DMS153 treated with DMSO at 0.1 percent for 48 hours (cell line): ENCODE data around the gene TIMM44.
"Not testable (repeated sequence)": the region's sequence is repeated elsewhere in the genome, so short reads cannot be mapped to it uniquely, and the experiment has no call there.

Source experiments
- DNase-seq: peaks from one replicate; lab custom pipeline; 2025; ENCODE audit not compliant: unreplicated experiment; lab: John Stamatoyannopoulos, UW

Gene TIMM44

GRCh38 chr19:7953060-7953459 lies 9.6 kb upstream of the TIMM44 start:
- DNase-seq = no peak

DNA sequence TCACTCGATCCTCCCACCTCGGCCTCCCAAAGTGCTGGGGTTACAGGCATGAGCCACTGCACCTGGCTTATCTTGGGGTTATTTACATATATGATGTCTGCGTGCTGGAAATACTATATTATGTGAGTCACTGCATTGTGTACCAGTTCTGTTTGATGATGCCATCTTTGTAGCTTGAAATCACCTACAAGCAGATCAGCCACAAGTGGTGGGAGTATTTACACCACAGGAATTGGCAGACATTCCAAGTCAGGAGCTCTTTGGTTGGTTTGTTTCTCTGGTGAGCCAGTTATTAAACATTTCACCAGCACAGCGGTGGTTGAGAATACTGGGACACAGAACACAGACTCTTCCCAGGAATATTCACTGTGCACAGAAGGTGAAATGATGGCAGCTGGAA lies 4.5 kb upstream of the TIMM44 start:
- DNase-seq = no peak

DNA sequence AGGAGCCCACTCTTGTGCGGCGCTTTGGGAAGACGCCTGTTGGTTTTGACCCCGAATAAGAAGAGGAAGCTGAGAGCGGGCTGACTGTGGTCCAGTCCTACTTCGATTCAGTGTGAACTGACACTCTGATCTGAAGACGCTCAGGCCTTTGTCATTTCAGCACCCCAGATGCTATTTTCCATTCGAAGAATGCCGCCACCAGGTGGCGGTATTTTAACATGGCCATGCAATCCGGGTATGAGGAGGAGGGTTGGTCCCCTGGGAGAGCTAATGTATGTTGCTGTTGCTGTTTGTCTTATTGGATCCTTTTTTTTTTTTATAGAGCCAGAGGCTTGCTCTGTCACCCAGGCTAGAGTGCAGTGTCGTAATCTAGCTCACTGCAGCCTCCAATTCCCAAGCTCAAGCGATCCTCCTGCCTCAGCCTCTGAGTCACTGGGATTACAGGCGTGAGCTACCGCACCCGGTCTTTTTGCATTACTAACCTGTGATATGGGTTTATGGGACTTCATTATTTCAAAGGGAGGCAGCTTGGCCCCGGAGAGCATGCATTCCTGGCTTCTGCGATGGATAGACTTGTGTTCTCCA lies 803 bp upstream of the TIMM44 start:
- DNase-seq = peak; percentile 68

DNA sequence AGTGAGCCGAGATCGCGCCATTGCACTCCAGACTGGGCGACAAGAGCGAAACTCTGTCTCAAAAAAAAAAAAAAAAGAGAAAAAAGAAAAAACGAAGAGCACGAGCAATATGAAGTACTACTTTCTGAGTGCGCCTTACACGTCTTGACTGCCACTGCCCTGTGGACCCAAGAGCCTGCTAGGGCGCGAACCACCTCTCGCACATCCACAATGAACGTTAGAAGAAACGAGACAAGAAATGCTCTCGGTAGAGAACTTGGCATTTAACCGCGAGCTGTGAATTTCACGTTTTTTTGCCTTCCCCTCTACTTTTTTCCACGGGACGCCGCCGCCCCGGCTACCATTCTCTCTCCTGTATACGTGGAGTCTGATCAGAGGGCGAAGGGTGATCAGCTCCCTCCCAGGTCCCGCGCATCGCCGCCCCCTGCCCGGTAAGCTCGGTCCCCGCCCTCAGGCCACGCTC lies 454 bp downstream of the TIMM44 start:
- DNase-seq = no peak

- DNase-seq = no peak
Measured at GRCh38 chr19:7941895-7942596, 1.4 kb downstream of the TIMM44 start.

- no peak for DNase-seq
Measured at GRCh38 chr19:7940841-7941240, 2.6 kb downstream of the TIMM44 start.

- no peak for DNase-seq
Measured at GRCh38 chr19:7934766-7935165, 8.7 kb downstream of the TIMM44 start.

GRCh38 chr19:7933828-7934725 lies 9.4 kb downstream of the TIMM44 start:
- DNase-seq = no peak

- DNase-seq = no peak
Measured at GRCh38 chr19:7933411-7933810, 10.1 kb downstream of the TIMM44 start.

- DNase-seq = no peak
Measured at GRCh38 chr19:7932930-7933300, 10.6 kb downstream of the TIMM44 start.

- DNase-seq = no peak
Measured at GRCh38 chr19:7932276-7932929, 11.1 kb downstream of the TIMM44 start.

DNA sequence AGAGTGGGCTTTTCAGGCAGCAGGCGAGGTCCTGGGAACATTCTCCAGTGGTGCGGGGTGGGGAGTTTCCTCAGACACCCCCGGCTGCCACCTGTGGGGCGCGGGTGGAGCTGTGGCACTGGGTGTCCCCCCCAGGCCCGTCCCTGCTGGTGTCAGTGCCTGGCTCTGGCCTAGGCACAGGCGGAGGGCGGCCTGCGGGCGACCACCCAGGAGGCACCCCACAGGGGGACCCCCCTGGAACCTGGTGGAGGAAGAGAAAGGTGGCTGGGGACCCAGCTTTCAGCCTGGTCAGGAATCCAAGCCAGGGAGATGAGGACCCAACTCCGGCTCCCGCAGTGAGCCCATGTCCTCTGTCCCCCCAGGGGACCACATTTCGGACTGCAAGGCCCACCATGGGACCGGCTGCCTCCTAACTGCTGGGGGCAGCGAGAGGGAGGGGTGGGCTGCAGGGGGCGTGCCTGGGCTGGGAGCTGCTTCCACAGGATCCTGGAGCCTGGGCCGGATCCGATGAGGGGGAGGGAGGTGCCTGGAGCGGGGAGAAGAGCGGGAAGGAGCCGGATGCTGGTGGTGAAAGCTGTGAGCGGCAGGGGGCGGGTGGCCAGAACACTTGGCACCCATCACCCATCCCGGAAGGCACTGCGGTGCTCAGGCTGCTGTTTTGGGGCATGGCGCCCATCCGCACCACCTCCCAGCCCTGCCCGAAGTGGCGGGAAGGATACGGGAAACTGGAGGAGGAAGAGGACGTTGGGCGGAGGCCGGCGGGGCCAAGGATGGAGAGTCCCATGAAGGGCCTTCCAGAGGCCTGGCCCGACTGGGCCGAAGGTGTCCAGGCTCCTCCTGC lies 12.0 kb downstream of the TIMM44 start:
- DNase-seq = no peak

GRCh38 chr19:7930765-7931164 lies 12.7 kb downstream of the TIMM44 start:
- DNase-seq = no peak

DNA sequence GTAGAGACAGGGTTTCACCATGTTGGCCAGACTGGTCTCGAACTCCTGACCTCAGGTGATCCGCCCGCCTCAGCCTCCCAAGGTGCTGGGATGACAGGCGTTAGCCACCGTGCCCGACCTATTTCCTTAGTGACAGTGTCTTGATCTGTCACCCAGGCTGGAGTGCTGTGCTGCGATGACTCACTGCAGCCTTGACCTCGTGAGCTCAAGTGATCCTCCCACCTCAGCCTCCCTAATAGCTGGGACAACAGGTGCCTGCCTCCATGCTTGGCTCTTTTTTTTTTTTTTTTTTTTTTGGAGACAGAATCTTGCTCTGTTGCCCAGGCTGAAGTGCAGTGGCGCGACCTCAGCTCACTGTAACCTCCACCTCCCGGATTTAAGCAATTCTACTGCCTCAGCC lies 13.4 kb downstream of the TIMM44 start:
- DNase-seq = not testable (repeated sequence)

GRCh38 chr19:7928741-7929701 lies 14.4 kb downstream of the TIMM44 start:
- DNase-seq = no peak

DNA sequence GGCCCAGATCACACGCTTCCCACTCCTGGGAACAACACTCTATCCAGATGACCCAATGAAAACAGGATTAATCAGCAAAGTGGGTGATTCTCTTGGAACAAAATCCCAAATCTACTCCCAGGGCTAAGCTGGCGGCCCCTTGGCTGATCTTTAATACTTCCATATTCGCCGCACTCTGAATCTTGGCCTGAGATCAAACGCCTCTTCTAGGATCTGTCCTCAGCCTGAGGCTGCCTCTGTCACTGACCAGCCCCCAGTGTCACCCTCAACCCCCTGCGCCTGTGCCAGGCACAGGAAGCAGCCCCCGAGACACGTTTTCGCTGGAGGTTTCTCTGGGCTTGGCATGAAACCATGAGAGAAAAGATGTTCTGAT lies 15.1 kb downstream of the TIMM44 start:
- no peak for DNase-seq

- no peak for DNase-seq
Measured at GRCh38 chr19:7927605-7928333, 15.7 kb downstream of the TIMM44 start.

GRCh38 chr19:7926727-7927604 lies 16.5 kb downstream of the TIMM44 start:
- no peak for DNase-seq
